ENCODE results near the gene TEKTIP1.

GRCh38 chr19:3557461-3558248, 18.7 kb downstream of the TEKTIP1 start, which contains the start of gene MFSD12:
- TF ChIP-seq CTCF (IDR thresholded peaks at IDR 0.05), result no peak
- peak; percentile 52 for TF ChIP-seq POLR2A (IDR thresholded peaks at IDR 0.05)
- peak; percentile 88 to 89 (median 88) for TF ChIP-seq POLR2AphosphoS5 (IDR thresholded peaks at IDR 0.05)
